SU-DHL-6 (cell line): Measurements from ENCODE around the gene CTDSPL.

Experiments
- EZH2phosphoT487 ChIP-seq: fragments of 200-600 bp; sonication (generic), shearing (Covaris generic); conservative IDR thresholded peaks from 2 replicates; pipeline ENCODE4 v1.6.1; 2018; ENCODE audit warnings: mild to moderate bottlenecking, antibody characterized with exemption, low read length, moderate library complexity, mixed read lengths
- TF ChIP-seq, protein P1 (sequence below): fragments of 200-600 bp; sonication (generic); IDR thresholded peaks from one replicate; pipeline ENCODE4 v1.5.1; 2017; ENCODE audit warnings: antibody characterized with exemption, mild to moderate bottlenecking, low read length, moderate library complexity; ENCODE audit not compliant: insufficient read depth, poor library complexity, severe bottlenecking

DNA sequence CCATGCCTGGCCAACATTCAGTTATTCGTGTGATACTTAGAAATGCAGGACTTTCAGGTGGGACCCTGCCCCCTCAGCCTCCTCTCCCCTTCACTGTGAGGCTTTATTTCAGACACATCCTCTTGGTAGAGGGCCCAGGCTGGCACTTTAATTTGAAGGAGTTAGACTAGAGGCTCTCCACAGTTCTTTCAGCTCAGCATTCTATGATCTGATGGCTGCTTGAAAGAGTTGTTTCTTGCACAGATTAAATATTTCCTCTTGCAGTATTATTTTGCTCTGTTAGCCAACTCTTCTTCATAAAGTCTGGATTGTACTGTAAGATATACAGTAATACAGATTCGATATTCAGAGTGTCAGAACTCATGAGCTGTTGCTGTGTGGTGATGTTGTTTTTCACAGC, 35.1 kb downstream of the CTDSPL start:
- no peak for TF ChIP-seq EZH2phosphoT487
- TF ChIP-seq, protein P1, sequence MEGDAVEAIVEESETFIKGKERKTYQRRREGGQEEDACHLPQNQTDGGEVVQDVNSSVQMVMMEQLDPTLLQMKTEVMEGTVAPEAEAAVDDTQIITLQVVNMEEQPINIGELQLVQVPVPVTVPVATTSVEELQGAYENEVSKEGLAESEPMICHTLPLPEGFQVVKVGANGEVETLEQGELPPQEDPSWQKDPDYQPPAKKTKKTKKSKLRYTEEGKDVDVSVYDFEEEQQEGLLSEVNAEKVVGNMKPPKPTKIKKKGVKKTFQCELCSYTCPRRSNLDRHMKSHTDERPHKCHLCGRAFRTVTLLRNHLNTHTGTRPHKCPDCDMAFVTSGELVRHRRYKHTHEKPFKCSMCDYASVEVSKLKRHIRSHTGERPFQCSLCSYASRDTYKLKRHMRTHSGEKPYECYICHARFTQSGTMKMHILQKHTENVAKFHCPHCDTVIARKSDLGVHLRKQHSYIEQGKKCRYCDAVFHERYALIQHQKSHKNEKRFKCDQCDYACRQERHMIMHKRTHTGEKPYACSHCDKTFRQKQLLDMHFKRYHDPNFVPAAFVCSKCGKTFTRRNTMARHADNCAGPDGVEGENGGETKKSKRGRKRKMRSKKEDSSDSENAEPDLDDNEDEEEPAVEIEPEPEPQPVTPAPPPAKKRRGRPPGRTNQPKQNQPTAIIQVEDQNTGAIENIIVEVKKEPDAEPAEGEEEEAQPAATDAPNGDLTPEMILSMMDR, result no peak
